Testis (tissue), 3 donors: ENCODE data around the gene ALK. TPM values are rescaled to one million over a fixed set of nuclear protein-coding genes. Genes with fewer than 3 reads are reported as not detected.

Source experiments
- DNase-seq: peaks from one replicate; pipeline ENCODE4 v3.0.0-alpha.2; 2019
- H3K27ac ChIP-seq, 2 donors: fragments of 200-600 bp; sonication (generic); one replicate each; pipeline ENCODE4 v1.5.1; 2019
- H3K27me3 ChIP-seq: fragments of 200-600 bp; sonication (generic); one replicate; pipeline ENCODE4 v1.5.1; 2019
- H3K36me3 ChIP-seq: fragments of 200-600 bp; sonication (generic); one replicate; pipeline ENCODE4 v1.5.1; 2017; ENCODE audit warnings: low read depth; ENCODE audit errors: missing control alignments
- H3K4me1 ChIP-seq: fragments of 200-600 bp; sonication (generic); one replicate; pipeline ENCODE4 v1.5.1; 2019
- H3K4me3 ChIP-seq, 2 donors: fragments of 200-600 bp; sonication (generic); one replicate each; pipeline ENCODE4 v1.5.1; 2017 to 2019
- H3K9me3 ChIP-seq: fragments of 200-600 bp; sonication (generic); one replicate; pipeline ENCODE4 v1.5.1; 2017
- CTCF ChIP-seq, 3 experiments: fragments of 450-650 bp in 2 of 3; fragments of 200-600 bp in 1 of 3; sonication (generic) in 1 of 3; IDR thresholded peaks; one replicate each; pipeline ENCODE4 v1.5.1; 2016 to 2019; ENCODE audit warnings: antibody characterized with exemption in 3 of 3, mild to moderate bottlenecking in 2 of 3, moderate library complexity in 1 of 3
- POLR2A ChIP-seq: fragments of 450-650 bp; IDR thresholded peaks from one replicate; pipeline ENCODE4 v1.6.1; 2017; ENCODE audit warnings: antibody characterized with exemption, mild to moderate bottlenecking, moderate library complexity
- WGBS, 2 donors: methylation state at CpG; one replicate each; pipeline ENCODE4 v1.1.5; 2018; 5-methylcytosine and 5-hydroxymethylcytosine counted together
- intact Hi-C: fragments of 100-400 bp; cut with DNase I; formaldehyde crosslinking; loops from one replicate; pipeline ENCODE4 v1.15.1; 2023; ENCODE audit warnings: low total_unique reads
- polyA plus RNA-seq: library from polyadenylated mRNA; stranded (reverse); fragments of 350-450 nt; fragmentation: Illumina TruSeq; extraction: RNeasy Lipid Tissue Mini Kit (QIAGEN cat#74804); gene quantifications from one replicate; pipeline ENCODE4 v1.2.3, GENCODE V29; 2014; ENCODE audit warnings: low read depth, low replicate concordance; ENCODE audit not compliant: insufficient read depth
- total RNA-seq, 2 donors: library from RNA; depleted of rRNA; stranded (reverse); fragments of >200 nt; gene quantifications; one replicate each; pipeline ENCODE4 v1.2.3, GENCODE V29; 2016

Gene ALK
- total and polyA plus RNA-seq, 3 donors from 2014 or later = 2.1 to 3.8 (median 3.8) TPM

- Histone ChIP-seq H3K27me3 (no peaks in the 10 kb centered on the region), H3K9me3 (no peaks in the 10 kb centered on the region), H3K4me1 (no peaks in the 10 kb centered on the region), H3K36me3 (no peaks in the 10 kb centered on the region), H3K4me3 (no peak overlapping the region), H3K27ac (no peak overlapping the region)
- no peak for DNase-seq
- intact Hi-C loops = no loop called here
- 67 to 77% methylated on average over 1 of the region's 1 CpG for WGBS, 2 donors
- TF ChIP-seq POLR2A = no peak
- TF ChIP-seq CTCF (IDR thresholded peaks at IDR 0.05) = no peak
These were observed 48.5 kb downstream of the ALK start for GRCh38 chr2:29872870-29873269.

GRCh38 chr2:29871541-29871940 is 49.8 kb downstream of the ALK start:
- TF ChIP-seq POLR2A (no peak), CTCF (IDR thresholded peaks at IDR 0.05) (no peak)
- Histone ChIP-seq H3K4me3 (no peak overlapping the region), H3K27ac (no peak overlapping the region), H3K4me1 (no peaks in the 10 kb centered on the region), H3K27me3 (no peaks in the 10 kb centered on the region), H3K9me3 (no peaks in the 10 kb centered on the region), H3K36me3 (no peaks in the 10 kb centered on the region)
- no peak for DNase-seq
- WGBS, 2 donors = 85 to 94% methylated on average over 2 of the region's 2 CpGs
- intact Hi-C loops = no loop called here

DNA sequence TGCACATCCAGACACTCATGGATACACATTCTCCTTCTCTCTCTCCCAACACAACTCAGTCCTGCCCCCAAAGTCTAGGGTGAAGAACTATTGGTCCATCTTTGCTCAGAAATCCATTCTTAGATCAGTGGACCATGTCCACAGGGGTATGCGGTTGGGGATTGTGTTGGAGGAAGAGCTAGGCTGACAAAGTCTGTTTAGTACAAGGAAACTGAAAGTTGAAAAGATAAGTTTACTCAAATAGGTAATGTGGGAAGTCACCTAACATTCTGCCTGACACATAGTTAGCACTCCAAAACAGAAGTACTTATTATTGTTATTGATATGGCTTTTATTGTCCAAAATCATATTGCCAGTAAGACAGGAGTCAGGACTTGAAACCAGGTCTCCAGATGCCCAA is 55.9 kb downstream of the ALK start:
- Histone ChIP-seq H3K4me3 (no peak overlapping the region), H3K27me3 (no peaks in the 10 kb centered on the region), H3K4me1 (no peaks in the 10 kb centered on the region), H3K9me3 (no peaks in the 10 kb centered on the region), H3K27ac (no peak overlapping the region), H3K36me3 (no peaks in the 10 kb centered on the region)
- no peak for TF ChIP-seq POLR2A
- no peak for TF ChIP-seq CTCF (IDR thresholded peaks at IDR 0.05)
- DNase-seq = no peak
- WGBS, 2 donors = 84 to 93% methylated on average over 1 of the region's 1 CpG
- intact Hi-C loops = no loop called here

DNA sequence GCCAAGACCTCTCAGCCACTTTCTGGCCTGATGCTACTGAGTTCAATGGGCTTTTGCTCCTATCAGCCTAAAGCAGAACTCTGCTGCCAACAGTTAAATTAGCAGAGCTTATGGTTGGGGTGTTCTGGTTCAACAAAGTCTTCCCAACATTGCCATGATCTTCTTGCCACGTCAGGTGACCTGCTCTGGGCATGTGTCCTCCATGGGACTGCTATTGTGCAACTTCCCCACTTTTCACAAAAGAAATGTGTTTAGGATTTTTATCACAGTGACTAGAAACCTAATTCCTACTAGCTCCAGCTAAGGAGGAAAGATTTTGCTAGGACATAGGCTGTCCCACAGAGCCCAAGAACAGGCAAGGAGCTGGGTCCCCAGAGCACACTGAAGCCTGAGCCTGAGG is 56.4 kb downstream of the ALK start:
- Histone ChIP-seq H3K4me3 (no peak overlapping the region), H3K36me3 (no peaks in the 10 kb centered on the region), H3K4me1 (no peaks in the 10 kb centered on the region), H3K27me3 (no peaks in the 10 kb centered on the region), H3K27ac (no peak overlapping the region), H3K9me3 (no peaks in the 10 kb centered on the region)
- no peak for DNase-seq
- WGBS, 2 donors = 0% methylated on average over 1 of the region's 1 CpG
- TF ChIP-seq POLR2A (no peak), CTCF (IDR thresholded peaks at IDR 0.05) (no peak)
- intact Hi-C loops = no loop called here

GRCh38 chr2:29855924-29856639 is 65.3 kb downstream of the ALK start:
- 84 to 91% methylated on average over 7 of the region's 7 CpGs for WGBS, 2 donors
- intact Hi-C loops = no loop called here

More at GRCh38 chr2:29855924-29856639, 65.3 kb downstream of the ALK start:
- Histone ChIP-seq H3K36me3 (no peaks in the 10 kb centered on the region), H3K4me3 (no peak overlapping the region), H3K27me3 (no peaks in the 10 kb centered on the region), H3K27ac (no peak overlapping the region), H3K9me3 (no peaks in the 10 kb centered on the region), H3K4me1 (no peaks in the 10 kb centered on the region)
- TF ChIP-seq CTCF (IDR thresholded peaks at IDR 0.05) (no peak), POLR2A (no peak)
- DNase-seq = no peak
